GM21825 (cell line): ENCODE data around the gene GRID1.
A peak's percentile ranks its signal among the peaks of the same experiment; 100 is the strongest.
"Not testable (repeated sequence)": the region's sequence is repeated elsewhere in the genome, so short reads cannot be mapped to it uniquely, and the experiment has no call there.

Experiments used
- ATAC-seq: cut with Tn5 transposase; IDR thresholded peaks from one replicate; pipeline ENCODE4 v1.9.1; 2021; ENCODE audit warnings: mild to moderate bottlenecking, moderate library complexity; ENCODE audit not compliant: unreplicated experiment

Gene GRID1

GRCh38 chr10:85979598-85979997, 387.0 kb downstream of the GRID1 start:
- ATAC-seq = no peak

GRCh38 chr10:85978566-85979358, 387.8 kb downstream of the GRID1 start:
- ATAC-seq = no peak

GRCh38 chr10:85977642-85978041, 389.0 kb downstream of the GRID1 start:
- ATAC-seq = no peak

DNA sequence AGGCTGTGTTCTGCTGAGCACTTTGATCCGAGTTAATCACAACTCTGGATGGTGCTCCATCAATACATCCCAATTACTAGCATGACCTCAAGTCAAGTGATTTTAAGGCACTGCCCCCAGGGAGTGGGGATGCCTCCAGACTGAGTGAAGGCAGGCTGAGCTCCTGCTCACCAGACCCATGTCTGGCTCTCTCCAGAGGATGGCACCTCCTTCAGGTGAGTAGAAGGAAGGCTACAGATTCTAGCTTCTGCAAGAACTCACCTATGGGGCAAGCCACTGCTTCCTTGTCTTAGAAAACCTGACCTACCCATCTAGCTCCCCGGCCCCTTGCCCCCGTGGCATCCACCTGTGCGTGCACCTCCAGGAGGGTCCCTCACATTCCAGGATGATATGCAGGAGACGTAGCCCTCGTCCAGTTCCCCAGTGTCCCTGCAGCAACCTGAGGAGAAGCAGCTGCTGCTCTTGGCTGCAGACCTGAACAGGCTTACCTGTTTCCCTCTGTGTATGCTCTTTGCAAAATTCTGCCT, 390.3 kb downstream of the GRID1 start:
- ATAC-seq = no peak

GRCh38 chr10:85971494-85971893, 395.1 kb downstream of the GRID1 start:
- no peak for ATAC-seq

DNA sequence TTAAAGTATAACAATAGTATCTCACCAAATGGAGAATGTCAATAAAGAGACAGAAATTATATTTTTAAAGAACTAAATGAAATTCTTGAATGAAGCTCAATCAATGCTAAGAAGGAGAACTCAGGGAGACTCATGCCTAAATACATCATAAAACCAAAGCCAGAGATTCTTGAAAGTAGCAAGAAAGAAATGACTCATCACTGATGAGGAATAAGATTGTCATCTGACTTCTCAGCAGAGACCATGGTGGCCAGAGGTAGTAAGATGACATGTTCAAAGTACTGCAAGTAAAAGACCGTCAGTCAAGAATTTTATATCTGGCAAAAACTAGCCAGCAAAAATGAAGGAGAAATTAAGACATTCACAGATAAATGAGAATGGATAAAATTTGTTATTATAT, 399.0 kb downstream of the GRID1 start:
- no peak for ATAC-seq

- no peak for ATAC-seq
Observed at GRCh38 chr10:85961479-85962067, 405.0 kb downstream of the GRID1 start.

DNA sequence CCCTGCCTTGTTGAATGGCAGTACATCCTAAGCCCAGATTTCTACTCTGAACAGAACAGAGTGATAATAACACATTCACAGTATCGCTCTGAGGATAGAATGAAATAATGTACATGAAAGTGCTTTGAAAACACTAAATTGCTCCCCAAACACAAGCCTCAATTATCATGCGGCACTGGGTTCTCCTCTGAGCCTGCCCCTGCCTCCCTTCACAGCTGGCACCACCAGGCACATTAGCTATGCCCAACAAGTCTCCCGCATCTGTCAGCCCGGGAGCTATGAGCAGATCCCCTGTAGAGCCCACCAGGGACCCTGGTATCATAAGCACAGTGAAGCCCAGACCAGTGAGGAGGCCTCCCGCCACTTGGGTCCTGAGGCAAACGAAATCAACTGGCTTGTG, 405.5 kb downstream of the GRID1 start:
- no peak for ATAC-seq

GRCh38 chr10:85959239-85959638, 407.4 kb downstream of the GRID1 start:
- no peak for ATAC-seq

DNA sequence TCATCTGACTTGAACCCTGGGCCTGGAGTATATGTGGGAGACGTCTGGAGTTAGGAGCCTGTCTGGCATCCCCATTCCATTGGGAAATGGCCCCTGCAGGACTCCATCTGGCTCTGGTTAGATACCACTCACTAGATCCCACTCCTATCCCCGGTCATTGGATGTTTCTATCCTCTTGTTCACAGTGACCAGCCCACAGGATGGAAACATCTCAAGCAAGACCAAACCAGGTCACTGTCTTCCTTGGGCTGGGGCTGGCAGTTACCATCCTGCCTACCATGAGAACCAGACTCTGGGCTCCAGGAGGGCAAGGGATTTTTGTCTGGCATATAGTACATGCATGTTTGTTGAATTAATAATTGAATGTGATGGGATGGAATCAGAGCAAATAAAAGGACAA, 415.7 kb downstream of the GRID1 start:
- no peak for ATAC-seq

GRCh38 chr10:85946713-85947326, 419.8 kb downstream of the GRID1 start:
- ATAC-seq = peak; percentile 85

DNA sequence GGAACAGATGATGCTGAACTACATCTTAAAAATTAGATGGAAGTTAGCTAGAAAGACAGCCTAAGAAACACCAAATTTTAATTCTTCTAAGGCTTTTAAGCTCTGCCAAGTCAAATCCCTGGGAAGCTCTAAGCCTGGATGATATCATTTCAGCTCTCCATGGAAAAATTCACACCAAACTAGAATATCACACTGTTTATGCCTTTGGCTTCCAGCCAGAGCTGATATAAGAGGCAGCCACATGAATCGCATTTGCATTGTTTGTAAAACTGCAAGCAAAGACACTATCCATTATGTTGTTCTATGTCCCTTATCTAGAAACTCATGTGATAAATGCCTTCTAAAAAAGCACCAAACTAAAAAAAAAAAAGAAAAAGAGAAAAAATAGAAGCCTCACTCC, 430.4 kb downstream of the GRID1 start:
- ATAC-seq = no peak

DNA sequence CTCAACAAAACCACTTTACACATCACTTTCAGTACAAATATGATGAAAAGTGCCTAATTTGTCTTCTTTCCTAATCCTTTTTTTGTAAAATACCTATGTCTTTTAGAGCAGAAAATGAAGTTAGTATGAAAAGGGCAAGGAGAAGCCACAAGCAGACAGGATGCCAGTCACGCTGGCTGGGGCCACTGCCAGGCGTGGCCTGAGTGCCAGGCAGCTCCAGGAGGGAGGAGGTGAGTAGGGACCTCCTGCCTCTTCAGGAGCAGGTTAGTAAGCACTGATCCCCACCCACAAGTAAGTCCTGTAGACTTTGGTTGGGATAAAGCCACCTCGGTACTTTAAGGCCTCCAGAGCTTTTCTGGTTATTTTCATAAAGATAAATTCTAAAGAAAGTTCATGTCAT, 432.0 kb downstream of the GRID1 start:
- ATAC-seq = no peak

DNA sequence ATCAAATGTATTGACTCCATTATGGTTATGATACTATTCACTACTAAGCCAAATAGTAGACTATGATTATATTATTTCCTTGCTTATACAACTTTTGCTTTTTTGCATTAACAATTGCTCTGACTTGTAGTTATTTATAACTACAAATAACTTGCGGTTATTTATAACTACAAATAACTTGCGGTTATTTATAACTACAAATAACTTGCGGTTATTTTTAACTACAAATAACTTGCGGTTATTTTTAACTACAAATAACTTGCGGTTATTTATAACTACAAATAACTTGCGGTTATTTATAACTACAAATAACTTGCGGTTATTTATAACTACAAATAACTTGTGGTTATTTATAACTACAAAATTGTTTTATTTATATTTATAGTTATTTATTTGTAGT, 436.6 kb downstream of the GRID1 start:
- ATAC-seq = not testable (repeated sequence)

GRCh38 chr10:85927952-85928665, 438.5 kb downstream of the GRID1 start:
- ATAC-seq = no peak

DNA sequence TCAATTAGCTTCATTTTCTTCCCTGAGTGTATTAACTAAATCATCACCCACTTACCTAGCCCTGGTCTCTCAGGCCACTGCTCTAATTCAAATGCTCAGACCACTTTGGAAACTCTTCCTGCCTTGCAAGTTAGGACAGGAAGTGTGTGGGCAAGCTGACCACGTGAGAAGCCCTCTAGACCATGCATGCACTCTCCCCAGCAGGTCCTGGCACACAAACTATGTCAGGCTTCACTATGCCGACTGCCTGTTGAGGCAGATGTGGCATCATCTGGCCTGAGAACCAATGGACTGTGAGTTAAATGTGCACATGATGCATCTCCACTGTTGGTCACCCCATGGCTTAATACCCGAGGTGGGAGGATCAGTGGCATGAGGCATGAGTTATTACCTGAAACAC, 439.6 kb downstream of the GRID1 start:
- ATAC-seq = peak; percentile 64

DNA sequence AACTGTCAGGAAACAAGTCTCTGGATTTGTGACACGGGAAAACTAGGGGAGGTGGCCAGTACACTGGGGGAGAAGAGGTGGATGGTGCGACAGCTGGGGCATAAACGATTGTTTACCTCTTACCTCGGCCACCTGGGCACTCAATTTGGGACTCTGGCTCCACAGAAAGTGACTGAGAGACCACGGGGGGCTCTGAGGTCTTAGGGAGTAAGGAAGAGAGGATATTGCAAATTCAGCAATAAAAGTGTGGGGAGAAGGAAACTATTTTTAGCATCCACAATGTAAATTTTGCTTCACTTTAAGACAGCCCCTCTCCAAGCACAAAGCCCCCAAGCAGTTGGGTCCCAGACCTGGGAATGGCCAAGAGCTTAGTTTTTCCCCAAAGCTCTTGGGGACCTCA, 440.5 kb downstream of the GRID1 start:
- ATAC-seq = no peak

GRCh38 chr10:85925201-85925750, 441.3 kb downstream of the GRID1 start:
- no peak for ATAC-seq

- ATAC-seq = no peak
Observed at GRCh38 chr10:85924382-85925102, 442.1 kb downstream of the GRID1 start.

DNA sequence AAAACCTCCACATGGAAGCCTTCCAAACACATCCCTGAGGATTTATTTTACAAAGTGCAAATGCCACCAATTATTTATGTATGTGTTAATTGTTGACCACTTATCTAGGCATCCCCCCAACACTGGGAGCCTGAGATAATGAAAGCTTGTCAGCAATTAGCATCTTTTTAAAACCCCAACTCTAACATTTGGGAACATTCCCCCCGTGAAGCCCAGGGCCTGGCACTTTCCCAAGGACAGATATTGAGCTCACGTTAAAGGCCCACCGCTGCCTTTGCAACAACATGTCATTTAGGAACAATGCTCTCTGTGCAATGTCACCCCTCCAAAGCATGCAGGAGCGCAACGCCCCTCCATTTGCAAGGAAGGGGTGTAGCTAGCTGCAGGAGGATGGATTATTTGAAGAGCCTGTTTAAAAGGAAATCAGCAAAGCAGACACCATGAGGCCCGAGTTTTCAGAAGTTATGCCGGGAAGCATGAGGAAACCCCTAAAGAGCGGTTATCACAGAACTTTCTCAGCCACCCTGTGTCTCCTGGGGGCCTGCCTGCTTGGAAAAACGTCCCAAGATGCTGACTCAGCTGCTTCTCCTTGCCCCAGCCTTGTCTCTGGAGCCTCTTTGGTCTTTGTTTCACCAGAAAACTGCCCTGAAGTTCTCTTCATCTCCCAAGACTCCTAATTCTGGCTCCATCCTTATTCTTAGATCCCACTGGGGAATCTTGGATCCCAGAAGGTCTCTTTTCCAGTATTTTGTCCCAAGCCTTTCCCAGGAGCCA, 444.1 kb downstream of the GRID1 start:
- no peak for ATAC-seq
